HEK293 (cell line): ENCODE measurements around the gene MTCH1.

ENCODE experiments used
- CTCF ChIA-PET: fragments of 350-600 bp; formaldehyde crosslinking; extraction: SDS; loops from one replicate; lab custom pipeline; 2021; ENCODE audit warnings: antibody characterized with exemption; lab: Yijun Ruan, JAX
- POLR2A ChIA-PET: fragments of 300-600 bp; formaldehyde crosslinking; extraction: SDS; loops from one replicate; lab custom pipeline; 2020; ENCODE audit warnings: antibody characterized with exemption, inconsistent platforms; lab: Yijun Ruan, JAX
- H3K27ac ChIP-seq: fragments of 200-500 bp; sonication (Bioruptor generic); 2 replicates; pipeline ENCODE4 v1.5.1; 2014; ENCODE audit warnings: low read depth, low read length, control low read depth, inconsistent platforms; ENCODE audit errors: extremely low read depth
- H3K36me3 ChIP-seq, 2 experiments: fragments of 200-500 bp in 1 of 2; sonication (Bioruptor generic) in 1 of 2; 1 replicate in 1 of 2; 2 replicates in 1 of 2; pipeline ENCODE4 v1.5.1; 2014 to 2017; ENCODE audit warnings: inconsistent platforms in 2 of 2, low read length in 2 of 2; ENCODE audit not compliant: control insufficient read depth in 2 of 2, insufficient read depth in 1 of 2
- H3K4me1 ChIP-seq: fragments of 200-500 bp; sonication (Bioruptor generic); 2 replicates; pipeline ENCODE4 v1.5.1; 2014; ENCODE audit warnings: mild to moderate bottlenecking, low read length, inconsistent platforms; ENCODE audit not compliant: control insufficient read depth, insufficient read depth
- H3K4me3 ChIP-seq: 2 replicates; pipeline ENCODE4 v1.5.1; 2011; ENCODE audit warnings: low read depth, mild to moderate bottlenecking, control low read depth, low read length, moderate library complexity
- H3K9me3 ChIP-seq: fragments of 200-500 bp; sonication (Bioruptor generic); 2 replicates; pipeline ENCODE4 v1.5.1; 2014; ENCODE audit warnings: low read depth, low read length, inconsistent platforms; ENCODE audit not compliant: control insufficient read depth, insufficient read depth
- ZBTB8A ChIP-seq: fragments of 450-650 bp; formaldehyde crosslinking; IDR thresholded peaks from 2 replicates; pipeline ENCODE4 v1.5.1; 2016; ENCODE audit warnings: missing biosample characterization, missing genetic modification characterization
- ZNF155 ChIP-seq: fragments of 450-650 bp; formaldehyde crosslinking; IDR thresholded peaks from 2 replicates; pipeline ENCODE4 v1.5.1; 2016; ENCODE audit warnings: missing biosample characterization, missing genetic modification characterization
- ZNF221 ChIP-seq: fragments of 450-650 bp; formaldehyde crosslinking; IDR thresholded peaks from 2 replicates; pipeline ENCODE4 v1.5.1; 2017; ENCODE audit warnings: missing biosample characterization, missing genetic modification characterization, borderline replicate concordance
- ZNF302 ChIP-seq: fragments of 450-650 bp; formaldehyde crosslinking; IDR thresholded peaks from 2 replicates; pipeline ENCODE4 v1.5.1; 2016; ENCODE audit warnings: missing biosample characterization, missing genetic modification characterization, low read depth
- ZNF544 ChIP-seq: fragments of 450-650 bp; formaldehyde crosslinking; IDR thresholded peaks from 2 replicates; pipeline ENCODE4 v1.5.0; 2017; ENCODE audit warnings: missing biosample characterization, missing genetic modification characterization
- ZNF561 ChIP-seq: fragments of 450-650 bp; IDR thresholded peaks from 2 replicates; pipeline ENCODE4 v1.5.1; 2018; ENCODE audit warnings: missing biosample characterization, missing genetic modification characterization, borderline replicate concordance
- ZNF768 ChIP-seq: fragments of 450-650 bp; formaldehyde crosslinking; IDR thresholded peaks from 2 replicates; pipeline ENCODE4 v1.5.1; 2018; ENCODE audit warnings: missing biosample characterization, mild to moderate bottlenecking, missing genetic modification characterization
- TF ChIP-seq, protein P1 (sequence below): fragments of 450-650 bp; formaldehyde crosslinking; IDR thresholded peaks from 2 replicates; pipeline ENCODE4 v1.5.1; 2016; ENCODE audit warnings: missing biosample characterization, missing genetic modification characterization, borderline replicate concordance
- TF ChIP-seq, protein P2 (sequence below): fragments of 450-650 bp; formaldehyde crosslinking; IDR thresholded peaks from 2 replicates; pipeline ENCODE4 v1.5.1; 2016; ENCODE audit warnings: missing biosample characterization, missing genetic modification characterization
- TF ChIP-seq, protein P3 (sequence below): fragments of 450-650 bp; formaldehyde crosslinking; conservative IDR thresholded peaks from 2 replicates; pipeline ENCODE4 v1.5.1; 2016; ENCODE audit warnings: low read depth, missing biosample characterization, missing genetic modification characterization
- TF ChIP-seq, protein P4 (sequence below): fragments of 450-650 bp; formaldehyde crosslinking; conservative IDR thresholded peaks from 2 replicates; pipeline ENCODE4 v1.5.1; 2016; ENCODE audit warnings: low read depth, missing biosample characterization, missing genetic modification characterization
- TF ChIP-seq, protein P5 (sequence below): fragments of 450-650 bp; formaldehyde crosslinking; IDR thresholded peaks from 2 replicates; pipeline ENCODE4 v1.5.1; 2016; ENCODE audit warnings: missing biosample characterization, missing genetic modification characterization
- TF ChIP-seq, protein P6 (sequence below): fragments of 450-650 bp; formaldehyde crosslinking; IDR thresholded peaks from 2 replicates; pipeline ENCODE4 v1.5.1; 2016; ENCODE audit warnings: missing biosample characterization, missing genetic modification characterization
- TF ChIP-seq, protein P7 (sequence below): fragments of 450-650 bp; formaldehyde crosslinking; IDR thresholded peaks from 2 replicates; pipeline ENCODE4 v1.5.1; 2016; ENCODE audit warnings: missing biosample characterization, missing genetic modification characterization

The MTCH1 gene

DNA sequence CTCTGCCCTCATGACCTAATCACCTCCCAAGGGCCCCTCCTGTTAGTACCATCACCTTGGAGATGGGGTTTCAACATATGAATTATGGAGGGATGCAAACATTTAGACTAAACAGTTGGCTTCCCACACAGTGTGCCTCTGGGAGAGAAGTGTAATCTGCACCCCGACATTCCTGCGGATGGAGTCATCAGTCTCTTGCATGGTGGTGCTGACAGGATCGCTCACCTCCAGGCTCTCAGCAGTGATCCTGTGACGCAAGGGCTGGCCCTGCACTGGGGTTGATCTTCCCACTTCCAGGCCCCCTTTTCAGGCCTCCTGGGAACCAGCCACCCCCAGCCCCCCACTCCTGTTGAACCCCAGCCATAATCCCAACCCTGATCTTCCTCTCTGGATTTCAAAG is 47.5 kb downstream of the MTCH1 start (continued):
- TF ChIP-seq, protein P1, sequence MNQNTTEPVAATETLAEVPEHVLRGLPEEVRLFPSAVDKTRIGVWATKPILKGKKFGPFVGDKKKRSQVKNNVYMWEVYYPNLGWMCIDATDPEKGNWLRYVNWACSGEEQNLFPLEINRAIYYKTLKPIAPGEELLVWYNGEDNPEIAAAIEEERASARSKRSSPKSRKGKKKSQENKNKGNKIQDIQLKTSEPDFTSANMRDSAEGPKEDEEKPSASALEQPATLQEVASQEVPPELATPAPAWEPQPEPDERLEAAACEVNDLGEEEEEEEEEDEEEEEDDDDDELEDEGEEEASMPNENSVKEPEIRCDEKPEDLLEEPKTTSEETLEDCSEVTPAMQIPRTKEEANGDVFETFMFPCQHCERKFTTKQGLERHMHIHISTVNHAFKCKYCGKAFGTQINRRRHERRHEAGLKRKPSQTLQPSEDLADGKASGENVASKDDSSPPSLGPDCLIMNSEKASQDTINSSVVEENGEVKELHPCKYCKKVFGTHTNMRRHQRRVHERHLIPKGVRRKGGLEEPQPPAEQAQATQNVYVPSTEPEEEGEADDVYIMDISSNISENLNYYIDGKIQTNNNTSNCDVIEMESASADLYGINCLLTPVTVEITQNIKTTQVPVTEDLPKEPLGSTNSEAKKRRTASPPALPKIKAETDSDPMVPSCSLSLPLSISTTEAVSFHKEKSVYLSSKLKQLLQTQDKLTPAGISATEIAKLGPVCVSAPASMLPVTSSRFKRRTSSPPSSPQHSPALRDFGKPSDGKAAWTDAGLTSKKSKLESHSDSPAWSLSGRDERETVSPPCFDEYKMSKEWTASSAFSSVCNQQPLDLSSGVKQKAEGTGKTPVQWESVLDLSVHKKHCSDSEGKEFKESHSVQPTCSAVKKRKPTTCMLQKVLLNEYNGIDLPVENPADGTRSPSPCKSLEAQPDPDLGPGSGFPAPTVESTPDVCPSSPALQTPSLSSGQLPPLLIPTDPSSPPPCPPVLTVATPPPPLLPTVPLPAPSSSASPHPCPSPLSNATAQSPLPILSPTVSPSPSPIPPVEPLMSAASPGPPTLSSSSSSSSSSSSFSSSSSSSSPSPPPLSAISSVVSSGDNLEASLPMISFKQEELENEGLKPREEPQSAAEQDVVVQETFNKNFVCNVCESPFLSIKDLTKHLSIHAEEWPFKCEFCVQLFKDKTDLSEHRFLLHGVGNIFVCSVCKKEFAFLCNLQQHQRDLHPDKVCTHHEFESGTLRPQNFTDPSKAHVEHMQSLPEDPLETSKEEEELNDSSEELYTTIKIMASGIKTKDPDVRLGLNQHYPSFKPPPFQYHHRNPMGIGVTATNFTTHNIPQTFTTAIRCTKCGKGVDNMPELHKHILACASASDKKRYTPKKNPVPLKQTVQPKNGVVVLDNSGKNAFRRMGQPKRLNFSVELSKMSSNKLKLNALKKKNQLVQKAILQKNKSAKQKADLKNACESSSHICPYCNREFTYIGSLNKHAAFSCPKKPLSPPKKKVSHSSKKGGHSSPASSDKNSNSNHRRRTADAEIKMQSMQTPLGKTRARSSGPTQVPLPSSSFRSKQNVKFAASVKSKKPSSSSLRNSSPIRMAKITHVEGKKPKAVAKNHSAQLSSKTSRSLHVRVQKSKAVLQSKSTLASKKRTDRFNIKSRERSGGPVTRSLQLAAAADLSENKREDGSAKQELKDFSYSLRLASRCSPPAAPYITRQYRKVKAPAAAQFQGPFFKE (tag by site-specific recombination): no peak
- TF ChIP-seq, all 188 proteins: peak for 0

DNA sequence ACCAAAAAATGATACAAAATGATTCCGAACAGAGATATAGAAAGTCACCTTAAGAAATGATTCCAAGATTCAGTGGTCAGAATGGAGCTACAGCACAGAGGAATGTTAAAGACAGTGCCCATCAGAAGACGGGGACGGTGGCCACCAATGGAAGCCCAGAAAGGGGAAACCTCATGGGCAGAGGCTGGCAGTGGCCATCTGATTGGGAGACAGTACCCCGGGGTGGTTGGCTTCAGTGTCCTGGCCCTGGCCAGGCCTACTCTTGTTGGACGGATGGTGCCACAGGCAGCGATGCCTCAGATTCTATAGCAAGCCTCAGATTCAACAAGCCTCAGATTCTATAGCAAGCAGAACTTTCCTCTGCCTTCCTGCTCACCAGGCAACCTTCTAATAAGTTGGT is 48.1 kb downstream of the MTCH1 start:
- Histone ChIP-seq H3K4me3 (no peak overlapping the region), H3K36me3 (no peaks in the 10 kb centered on the region), H3K27ac (no peak overlapping the region), H3K9me3 (no peaks in the 10 kb centered on the region), H3K4me1 (no peaks in the 10 kb centered on the region)
- ChIA-PET POLR2A (no interaction called here), CTCF (interaction anchor here (1.8 kb wide), 1 partner anchor 19 kb away, joined by 6 read pairs; no protein-coding TSS in a partner anchor)
- TF ChIP-seq ZNF155 (tag by site-specific recombination) (no peak), ZNF544 (tag by site-specific recombination) (no peak), ZNF561 (tag by site-specific recombination) (no peak), ZNF302 (no peak), ZNF221 (no peak), ZNF768 (tag by site-specific recombination) (no peak), ZBTB8A (tag by site-specific recombination) (no peak)
- TF ChIP-seq, protein P2, sequence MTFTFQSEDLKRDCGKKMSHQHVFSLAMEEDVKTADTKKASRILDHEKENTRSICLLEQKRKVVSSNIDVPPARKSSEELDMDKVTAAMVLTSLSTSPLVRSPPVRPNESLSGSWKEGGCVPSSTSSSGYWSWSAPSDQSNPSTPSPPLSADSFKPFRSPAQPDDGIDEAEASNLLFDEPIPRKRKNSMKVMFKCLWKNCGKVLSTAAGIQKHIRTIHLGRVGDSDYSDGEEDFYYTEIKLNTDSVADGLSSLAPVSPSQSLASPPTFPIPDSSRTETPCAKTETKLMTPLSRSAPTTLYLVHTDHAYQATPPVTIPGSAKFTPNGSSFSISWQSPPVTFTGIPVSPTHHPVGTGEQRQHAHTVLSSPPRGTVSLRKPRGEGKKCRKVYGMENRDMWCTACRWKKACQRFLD: no peak
- TF ChIP-seq, protein P3, sequence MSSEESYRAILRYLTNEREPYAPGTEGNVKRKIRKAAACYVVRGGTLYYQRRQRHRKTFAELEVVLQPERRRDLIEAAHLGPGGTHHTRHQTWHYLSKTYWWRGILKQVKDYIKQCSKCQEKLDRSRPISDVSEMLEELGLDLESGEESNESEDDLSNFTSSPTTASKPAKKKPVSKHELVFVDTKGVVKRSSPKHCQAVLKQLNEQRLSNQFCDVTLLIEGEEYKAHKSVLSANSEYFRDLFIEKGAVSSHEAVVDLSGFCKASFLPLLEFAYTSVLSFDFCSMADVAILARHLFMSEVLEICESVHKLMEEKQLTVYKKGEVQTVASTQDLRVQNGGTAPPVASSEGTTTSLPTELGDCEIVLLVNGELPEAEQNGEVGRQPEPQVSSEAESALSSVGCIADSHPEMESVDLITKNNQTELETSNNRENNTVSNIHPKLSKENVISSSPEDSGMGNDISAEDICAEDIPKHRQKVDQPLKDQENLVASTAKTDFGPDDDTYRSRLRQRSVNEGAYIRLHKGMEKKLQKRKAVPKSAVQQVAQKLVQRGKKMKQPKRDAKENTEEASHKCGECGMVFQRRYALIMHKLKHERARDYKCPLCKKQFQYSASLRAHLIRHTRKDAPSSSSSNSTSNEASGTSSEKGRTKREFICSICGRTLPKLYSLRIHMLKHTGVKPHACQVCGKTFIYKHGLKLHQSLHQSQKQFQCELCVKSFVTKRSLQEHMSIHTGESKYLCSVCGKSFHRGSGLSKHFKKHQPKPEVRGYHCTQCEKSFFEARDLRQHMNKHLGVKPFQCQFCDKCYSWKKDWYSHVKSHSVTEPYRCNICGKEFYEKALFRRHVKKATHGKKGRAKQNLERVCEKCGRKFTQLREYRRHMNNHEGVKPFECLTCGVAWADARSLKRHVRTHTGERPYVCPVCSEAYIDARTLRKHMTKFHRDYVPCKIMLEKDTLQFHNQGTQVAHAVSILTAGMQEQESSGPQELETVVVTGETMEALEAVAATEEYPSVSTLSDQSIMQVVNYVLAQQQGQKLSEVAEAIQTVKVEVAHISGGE (tag by site-specific recombination): no peak
- TF ChIP-seq, protein P4, sequence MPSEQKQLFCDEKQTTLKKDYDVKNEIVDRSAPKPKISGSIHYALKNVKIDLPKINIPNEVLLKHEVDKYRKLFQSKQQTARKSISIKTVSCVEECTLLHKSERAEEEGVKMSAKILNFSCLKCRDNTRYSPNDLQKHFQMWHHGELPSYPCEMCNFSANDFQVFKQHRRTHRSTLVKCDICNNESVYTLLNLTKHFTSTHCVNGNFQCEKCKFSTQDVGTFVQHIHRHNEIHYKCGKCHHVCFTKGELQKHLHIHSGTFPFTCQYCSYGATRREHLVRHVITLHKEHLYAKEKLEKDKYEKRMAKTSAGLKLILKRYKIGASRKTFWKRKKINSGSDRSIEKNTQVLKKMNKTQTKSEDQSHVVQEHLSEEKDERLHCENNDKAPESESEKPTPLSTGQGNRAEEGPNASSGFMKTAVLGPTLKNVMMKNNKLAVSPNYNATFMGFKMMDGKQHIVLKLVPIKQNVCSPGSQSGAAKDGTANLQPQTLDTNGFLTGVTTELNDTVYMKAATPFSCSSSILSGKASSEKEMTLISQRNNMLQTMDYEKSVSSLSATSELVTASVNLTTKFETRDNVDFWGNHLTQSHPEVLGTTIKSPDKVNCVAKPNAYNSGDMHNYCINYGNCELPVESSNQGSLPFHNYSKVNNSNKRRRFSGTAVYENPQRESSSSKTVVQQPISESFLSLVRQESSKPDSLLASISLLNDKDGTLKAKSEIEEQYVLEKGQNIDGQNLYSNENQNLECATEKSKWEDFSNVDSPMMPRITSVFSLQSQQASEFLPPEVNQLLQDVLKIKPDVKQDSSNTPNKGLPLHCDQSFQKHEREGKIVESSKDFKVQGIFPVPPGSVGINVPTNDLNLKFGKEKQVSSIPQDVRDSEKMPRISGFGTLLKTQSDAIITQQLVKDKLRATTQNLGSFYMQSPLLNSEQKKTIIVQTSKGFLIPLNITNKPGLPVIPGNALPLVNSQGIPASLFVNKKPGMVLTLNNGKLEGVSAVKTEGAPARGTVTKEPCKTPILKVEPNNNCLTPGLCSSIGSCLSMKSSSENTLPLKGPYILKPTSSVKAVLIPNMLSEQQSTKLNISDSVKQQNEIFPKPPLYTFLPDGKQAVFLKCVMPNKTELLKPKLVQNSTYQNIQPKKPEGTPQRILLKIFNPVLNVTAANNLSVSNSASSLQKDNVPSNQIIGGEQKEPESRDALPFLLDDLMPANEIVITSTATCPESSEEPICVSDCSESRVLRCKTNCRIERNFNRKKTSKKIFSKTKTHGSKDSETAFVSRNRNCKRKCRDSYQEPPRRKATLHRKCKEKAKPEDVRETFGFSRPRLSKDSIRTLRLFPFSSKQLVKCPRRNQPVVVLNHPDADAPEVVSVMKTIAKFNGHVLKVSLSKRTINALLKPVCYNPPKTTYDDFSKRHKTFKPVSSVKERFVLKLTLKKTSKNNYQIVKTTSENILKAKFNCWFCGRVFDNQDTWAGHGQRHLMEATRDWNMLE: no peak
- TF ChIP-seq, protein P5, sequence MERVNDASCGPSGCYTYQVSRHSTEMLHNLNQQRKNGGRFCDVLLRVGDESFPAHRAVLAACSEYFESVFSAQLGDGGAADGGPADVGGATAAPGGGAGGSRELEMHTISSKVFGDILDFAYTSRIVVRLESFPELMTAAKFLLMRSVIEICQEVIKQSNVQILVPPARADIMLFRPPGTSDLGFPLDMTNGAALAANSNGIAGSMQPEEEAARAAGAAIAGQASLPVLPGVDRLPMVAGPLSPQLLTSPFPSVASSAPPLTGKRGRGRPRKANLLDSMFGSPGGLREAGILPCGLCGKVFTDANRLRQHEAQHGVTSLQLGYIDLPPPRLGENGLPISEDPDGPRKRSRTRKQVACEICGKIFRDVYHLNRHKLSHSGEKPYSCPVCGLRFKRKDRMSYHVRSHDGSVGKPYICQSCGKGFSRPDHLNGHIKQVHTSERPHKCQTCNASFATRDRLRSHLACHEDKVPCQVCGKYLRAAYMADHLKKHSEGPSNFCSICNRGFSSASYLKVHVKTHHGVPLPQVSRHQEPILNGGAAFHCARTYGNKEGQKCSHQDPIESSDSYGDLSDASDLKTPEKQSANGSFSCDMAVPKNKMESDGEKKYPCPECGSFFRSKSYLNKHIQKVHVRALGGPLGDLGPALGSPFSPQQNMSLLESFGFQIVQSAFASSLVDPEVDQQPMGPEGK (tag by site-specific recombination): no peak
- TF ChIP-seq, protein P6, sequence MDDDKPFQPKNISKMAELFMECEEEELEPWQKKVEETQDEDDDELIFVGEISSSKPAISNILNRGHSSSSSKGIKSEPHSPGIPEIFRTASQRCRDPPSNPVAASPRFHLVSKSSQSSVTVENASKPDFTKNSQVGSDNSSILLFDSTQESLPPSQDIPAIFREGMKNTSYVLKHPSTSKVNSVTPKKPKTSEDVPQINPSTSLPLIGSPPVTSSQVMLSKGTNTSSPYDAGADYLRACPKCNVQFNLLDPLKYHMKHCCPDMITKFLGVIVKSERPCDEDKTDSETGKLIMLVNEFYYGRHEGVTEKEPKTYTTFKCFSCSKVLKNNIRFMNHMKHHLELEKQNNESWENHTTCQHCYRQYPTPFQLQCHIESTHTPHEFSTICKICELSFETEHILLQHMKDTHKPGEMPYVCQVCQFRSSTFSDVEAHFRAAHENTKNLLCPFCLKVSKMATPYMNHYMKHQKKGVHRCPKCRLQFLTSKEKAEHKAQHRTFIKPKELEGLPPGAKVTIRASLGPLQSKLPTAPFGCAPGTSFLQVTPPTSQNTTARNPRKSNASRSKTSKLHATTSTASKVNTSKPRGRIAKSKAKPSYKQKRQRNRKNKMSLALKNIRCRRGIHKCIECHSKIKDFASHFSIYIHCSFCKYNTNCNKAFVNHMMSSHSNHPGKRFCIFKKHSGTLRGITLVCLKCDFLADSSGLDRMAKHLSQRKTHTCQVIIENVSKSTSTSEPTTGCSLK (tag by site-specific recombination): no peak
- TF ChIP-seq, protein P7, sequence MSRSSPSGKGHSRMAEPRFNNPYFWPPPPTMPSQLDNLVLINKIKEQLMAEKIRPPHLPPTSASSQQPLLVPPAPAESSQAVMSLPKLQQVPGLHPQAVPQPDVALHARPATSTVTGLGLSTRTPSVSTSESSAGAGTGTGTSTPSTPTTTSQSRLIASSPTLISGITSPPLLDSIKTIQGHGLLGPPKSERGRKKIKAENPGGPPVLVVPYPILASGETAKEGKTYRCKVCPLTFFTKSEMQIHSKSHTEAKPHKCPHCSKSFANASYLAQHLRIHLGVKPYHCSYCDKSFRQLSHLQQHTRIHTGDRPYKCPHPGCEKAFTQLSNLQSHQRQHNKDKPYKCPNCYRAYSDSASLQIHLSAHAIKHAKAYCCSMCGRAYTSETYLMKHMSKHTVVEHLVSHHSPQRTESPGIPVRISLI (tag by site-specific recombination): no peak
